Measurements from ENCODE around the gene NR3C2. TPM values are rescaled to one million over a fixed set of nuclear protein-coding genes. Genes with fewer than 3 reads are reported as not detected.

The NR3C2 gene
- total and polyA plus RNA-seq, 2 of the 4 experiments (the other 2 are of a cell fraction) = 1.1 to 2.3 TPM

- H2BK15ac ChIP-seq (ENCODE audit: low read depth, low read length) = no peak overlapping the region
- H3K4me1 ChIP-seq (ENCODE audit: control insufficient read depth, insufficient read depth, low read length) = no peaks in the 10 kb centered on the region
- no peak overlapping the region for H3K14ac ChIP-seq (replicated peaks; ENCODE audit: low read depth, low read length)
- H4K5ac ChIP-seq (ENCODE audit: low read depth, low read length) = no peak overlapping the region
- no peak overlapping the region for H3K27ac ChIP-seq (ENCODE audit: insufficient read depth, low read length)
- H3K79me1 ChIP-seq (ENCODE audit: low read depth in 1 of 2, low read length in 2 of 2) = no peaks in the 10 kb centered on the region
- POLR2A ChIA-PET (ENCODE audit: unreplicated experiment) = no interaction called here
- no peaks in the 10 kb centered on the region for H3K9me1 ChIP-seq (ENCODE audit: insufficient read depth, low read length)
- H3K9ac ChIP-seq (ENCODE audit: low read depth, low read length) = no peak overlapping the region
- no peak overlapping the region for H3K23ac ChIP-seq (ENCODE audit: low read depth, low read length)
- no peak overlapping the region for H2AK5ac ChIP-seq (ENCODE audit: low read depth, low read length)
- H3K56ac ChIP-seq (ENCODE audit: extremely low read depth, insufficient read depth, low read length) = no peak overlapping the region
- H3K36me3 ChIP-seq (ENCODE audit: control insufficient read depth, insufficient read depth, low read length) = no peaks in the 10 kb centered on the region
- H3K4me3 ChIP-seq (ENCODE audit: insufficient read depth, low read depth, low read length) = no peak overlapping the region
- H2AK9ac ChIP-seq (replicated peaks; ENCODE audit: low read depth, low read length, poor library complexity) = no peak overlapping the region
- H4K91ac ChIP-seq (ENCODE audit: insufficient read depth, low read depth, low read length) = no peak overlapping the region
- H3K18ac ChIP-seq (ENCODE audit: low read depth, low read length) = no peak overlapping the region
- CTCF ChIA-PET = no interaction called here
- no peaks in the 10 kb centered on the region for H4K20me1 ChIP-seq (ENCODE audit: insufficient read depth, low read length)
- no peak overlapping the region for H3K4me2 ChIP-seq (ENCODE audit: low read depth, low read length)
- DNase-seq = no peak
- 90% methylated on average over 5 of the region's 7 CpGs; no CpG with 5 or more reads in 1 of the 2 experiments for WGBS, 2 experiments (ENCODE audit: extremely low coverage in 2 of 2, insufficient read length in 1 of 2)
- no peak overlapping the region for H2BK20ac ChIP-seq (ENCODE audit: low read depth, low read length)
- ATAC-seq (ENCODE audit: low read depth) = no peak
- no TSS peak for BruUV-seq (replicated peaks)
- H3K9me3 ChIP-seq (ENCODE audit: control insufficient read depth, insufficient read depth, low read length) = no peaks in the 10 kb centered on the region
- H2BK120ac ChIP-seq (ENCODE audit: low read depth, low read length) = no peak overlapping the region
- dilution Hi-C loops (cut with HindIII; ENCODE audit: low sequenced_read_pairs, unreplicated experiment) = no loop called here
- intact Hi-C loops (cut with micrococcal nuclease) = no loop called here
- H4K8ac ChIP-seq (ENCODE audit: low read depth in 2 of 2, low read length in 2 of 2) = no peak overlapping the region
- no peak overlapping the region for H2AFZ ChIP-seq (replicated peaks; ENCODE audit: low read length, poor library complexity)
- in situ Hi-C loops (cut with MboI; ENCODE audit: low sequenced_read_pairs) = no loop called here
- TF ChIP-seq RCOR1 (IDR thresholded peaks at IDR 0.05; ENCODE audit: insufficient replicate concordance, low read length) (no peak), FOS (IDR thresholded peaks at IDR 0.05; ENCODE audit: low read depth, low read length) (no peak), POLR2A (IDR thresholded peaks at IDR 0.05; ENCODE audit: low read depth, low read length) (no peak), MAZ (IDR thresholded peaks at IDR 0.05; ENCODE audit: borderline replicate concordance, low read depth, low read length) (no peak), ELK1 (IDR thresholded peaks at IDR 0.05; ENCODE audit: borderline replicate concordance, low read depth, low read length) (no peak), CHD1 (IDR thresholded peaks at IDR 0.05; ENCODE audit: low read depth, low read length) (no peak), RAD21 (IDR thresholded peaks at IDR 0.05; ENCODE audit: low read length) (no peak), BHLHE40 (IDR thresholded peaks at IDR 0.05; ENCODE audit: low read depth, low read length) (no peak), MAFK (IDR thresholded peaks at IDR 0.05; ENCODE audit: low read depth, low read length) (no peak), RFX5 (IDR thresholded peaks at IDR 0.05; ENCODE audit: low read depth, low read length) (no peak), USF2 (IDR thresholded peaks at IDR 0.05; ENCODE audit: low read depth, low read length) (no peak), SMC3 (IDR thresholded peaks at IDR 0.05; ENCODE audit: low read depth, low read length) (no peak), MXI1 (IDR thresholded peaks at IDR 0.05; ENCODE audit: borderline replicate concordance, low read depth, low read length) (no peak), NFE2L2 (IDR thresholded peaks at IDR 0.05; ENCODE audit: low read depth, low read length) (no peak), CEBPB (IDR thresholded peaks at IDR 0.05; ENCODE audit: low read depth, low read length) (no peak), CTCF (conservative IDR thresholded peaks at IDR 0.05; ENCODE audit: low read depth, low read length) (no peak)
- H2BK5ac ChIP-seq (ENCODE audit: low read depth, low read length, poor library complexity, severe bottlenecking) = no peak overlapping the region
- H3K4ac ChIP-seq (ENCODE audit: low read depth, low read length) = no peak overlapping the region
- H3K27me3 ChIP-seq (ENCODE audit: control insufficient read depth, insufficient read depth, low read length) = no peaks in the 10 kb centered on the region
Observed at GRCh38 chr4:148258535-148258934, 183.7 kb downstream of the NR3C2 start.

Data from IMR-90 (cell line).